ENCODE data around the gene RTRAF. TPM values are rescaled to one million over a fixed set of nuclear protein-coding genes. Genes with fewer than 3 reads are reported as not detected.

Gene RTRAF
- total RNA-seq, 1 experiment from 2014 or later: 350 TPM

GRCh38 chr14:51972566-51972965, 16.8 kb upstream of the RTRAF start:
- no peaks in the 10 kb centered on the region for H3K23me2 ChIP-seq (ENCODE audit: insufficient read length, low read depth, low read length, poor library complexity, severe bottlenecking)
- H3K27me3 Mint-ChIP-seq (ENCODE audit: low read depth): no peaks in the 10 kb centered on the region
- H2BK120ac ChIP-seq (ENCODE audit: low read depth, low read length, poor library complexity, severe bottlenecking): no peak overlapping the region
- no peak overlapping the region for H3K4ac ChIP-seq (ENCODE audit: low read depth, low read length)
- H3K4me2 ChIP-seq (ENCODE audit: insufficient read depth, insufficient read length, low read length): no peak overlapping the region
- H3K27ac Mint-ChIP-seq: no peak overlapping the region
- H2BK20ac ChIP-seq (ENCODE audit: low read depth, low read length, poor library complexity, severe bottlenecking): no peak overlapping the region
- no peak overlapping the region for H4K91ac ChIP-seq (ENCODE audit: insufficient read length, low read depth, low read length)
- H3K18ac ChIP-seq (ENCODE audit: insufficient read length, low read depth, low read length): no peak overlapping the region
- no peaks in the 10 kb centered on the region for H3K79me2 ChIP-seq (ENCODE audit: insufficient read depth, low read length)
- H4K20me1 ChIP-seq (ENCODE audit: control insufficient read depth, insufficient read depth, insufficient read length): no peaks in the 10 kb centered on the region
- H4K5ac ChIP-seq (ENCODE audit: insufficient read length, low read depth, low read length): no peak overlapping the region
- H3K27ac ChIP-seq (ENCODE audit: insufficient read length, low read depth, low read length): no peak overlapping the region
- H2BK15ac ChIP-seq (ENCODE audit: low read depth, low read length): no peak overlapping the region
- no peak overlapping the region for H2BK12ac ChIP-seq (ENCODE audit: insufficient read length, low read depth, low read length)
- no peak for TF ChIP-seq CTCF (conservative IDR thresholded peaks at IDR 0.05)
- H3K14ac ChIP-seq (ENCODE audit: insufficient read depth, low read length): no peak overlapping the region
- H3K23ac ChIP-seq (ENCODE audit: insufficient read length, low read depth, low read length): no peak overlapping the region
- H4K8ac ChIP-seq (replicated peaks; ENCODE audit: insufficient read length, low read depth, low read length): no peak overlapping the region
- no peak overlapping the region for H3K4me3 Mint-ChIP-seq
- no peak overlapping the region for H2BK5ac ChIP-seq (ENCODE audit: insufficient read length, low read length)
- H3K36me3 Mint-ChIP-seq (ENCODE audit: insufficient read depth in 1 of 3, low read depth in 3 of 3): no peaks in the 10 kb centered on the region
- no peaks in the 10 kb centered on the region for H3K79me1 ChIP-seq (ENCODE audit: insufficient read depth, low read depth, low read length, poor library complexity, severe bottlenecking)
- H3K9me3 Mint-ChIP-seq: no peaks in the 10 kb centered on the region
- H3K56ac ChIP-seq (ENCODE audit: insufficient read length, low read depth, low read length): no peak overlapping the region
- H3K9me3 ChIP-seq (ENCODE audit: control insufficient read depth, low read depth, low read length): no peaks in the 10 kb centered on the region
- no peak overlapping the region for H3T11ph ChIP-seq (ENCODE audit: low read length)
- H3K4me1 Mint-ChIP-seq: peaks cover 7% of the 10 kb centered on the region in 2 experiments
- no peak for DNase-seq
- no peaks in the 10 kb centered on the region for H3K4me1 ChIP-seq (ENCODE audit: insufficient read depth, low read length)
- H2AFZ ChIP-seq (ENCODE audit: low read length): no peak overlapping the region
- whole genome bisulfite sequencing (ENCODE audit: extremely low coverage, insufficient read length, low lambda C conversion rate): no CpG with 5 or more reads among the region's 7 CpGs
- H3K27me3 ChIP-seq (ENCODE audit: insufficient read depth, low read length): no peaks in the 10 kb centered on the region
- no peak overlapping the region for H3K9ac ChIP-seq (ENCODE audit: extremely low read depth, insufficient read length, low read length)
- no peak overlapping the region for H2AK5ac ChIP-seq (ENCODE audit: insufficient read length, low read length)
